Mucosa of descending colon (tissue), 3 donors: Measurements from ENCODE around the gene CENPQ. TPM values are rescaled to one million over a fixed set of nuclear protein-coding genes. Genes with fewer than 3 reads are reported as not detected.

Source experiments
- ATAC-seq: fragments of 200-7000 bp; cut with Tn5 transposase; one replicate; pipeline ENCODE4 v1.9.1; 2020; ENCODE audit warnings: mild to moderate bottlenecking, moderate library complexity
- DNase-seq, 3 donors: peaks; one replicate each; pipeline ENCODE4 v3.0.0-alpha.2; 2020
- H3K36me3 ChIP-seq: fragments of 200-600 bp; one replicate; pipeline ENCODE4 v1.8.0; 2021; ENCODE audit warnings: low read depth, mild to moderate bottlenecking
- H3K4me1 ChIP-seq: fragments of 200-600 bp; one replicate; pipeline ENCODE4 v1.8.0; 2021; ENCODE audit warnings: low read depth, mild to moderate bottlenecking
- H3K4me3 ChIP-seq: fragments of 200-600 bp; one replicate; pipeline ENCODE4 v1.8.0; 2021; ENCODE audit warnings: mild to moderate bottlenecking
- H3K9me3 ChIP-seq: fragments of 200-600 bp; one replicate; pipeline ENCODE4 v1.8.0; 2021; ENCODE audit warnings: mild to moderate bottlenecking
- intact Hi-C, 2 donors: fragments of 100-400 bp; cut with DNase I in 1 of 2; cut with micrococcal nuclease in 1 of 2; formaldehyde crosslinking; loops; one replicate each; pipeline versions ENCODE4 v1.11.0 to v1.11.1; 2022; cut with DNase I, micrococcal nuclease
- total RNA-seq, 3 donors: library from RNA; stranded (reverse); fragmentation: NEBNext Ultra II Directional in 2 of 3; extraction: Animal tissue kit (Norgen Biotek cat#: 25700) in 2 of 3; gene quantifications; one replicate each; pipeline versions ENCODE4 v1.2.1 to v1.2.4, GENCODE V29; 2021 to 2023
- TF ChIP-seq, protein P1 (sequence below): fragments of 200-600 bp; IDR thresholded peaks from one replicate; pipeline ENCODE4 v1.8.0; 2022; ENCODE audit warnings: antibody characterized with exemption, mild to moderate bottlenecking
- donor health status: DM: no; HTN: no; CAD: no; lungs with moderate emphysema.
- donor health status: DM: no; HTN: no; CAD: no.
- donor health status: DM: no; HTN: yes; CAD: no.

Gene CENPQ
- total RNA-seq, 3 donors from 2014 or later, result 2.6 to 4.3 (median 3.0) TPM

DNA sequence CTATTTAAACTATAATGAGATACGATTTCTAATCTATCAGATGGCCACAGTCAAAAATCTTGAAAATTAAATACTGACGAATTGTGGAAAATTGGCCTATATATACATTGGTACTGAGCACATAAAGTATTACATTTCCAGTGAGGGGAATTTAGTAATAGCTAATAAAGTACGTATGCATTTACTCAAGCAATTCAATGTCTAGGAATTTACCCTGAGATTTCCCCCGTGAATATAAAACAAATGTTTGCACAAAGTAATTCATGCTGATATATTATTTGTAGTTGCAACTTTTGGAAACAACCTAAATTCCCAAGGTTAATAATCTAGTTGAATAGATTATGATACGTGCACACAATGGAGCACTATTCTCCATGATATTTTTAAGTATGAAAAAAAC is 72.6 kb downstream of the CENPQ start:
- ATAC-seq (no peak), DNase-seq (no peak)
- Histone ChIP-seq H3K4me1 (no peaks in the 10 kb centered on the region), H3K4me3 (no peak overlapping the region), H3K9me3 (no peaks in the 10 kb centered on the region), H3K36me3 (no peaks in the 10 kb centered on the region)
- intact Hi-C loops, result no loop called here
- TF ChIP-seq, protein P1, sequence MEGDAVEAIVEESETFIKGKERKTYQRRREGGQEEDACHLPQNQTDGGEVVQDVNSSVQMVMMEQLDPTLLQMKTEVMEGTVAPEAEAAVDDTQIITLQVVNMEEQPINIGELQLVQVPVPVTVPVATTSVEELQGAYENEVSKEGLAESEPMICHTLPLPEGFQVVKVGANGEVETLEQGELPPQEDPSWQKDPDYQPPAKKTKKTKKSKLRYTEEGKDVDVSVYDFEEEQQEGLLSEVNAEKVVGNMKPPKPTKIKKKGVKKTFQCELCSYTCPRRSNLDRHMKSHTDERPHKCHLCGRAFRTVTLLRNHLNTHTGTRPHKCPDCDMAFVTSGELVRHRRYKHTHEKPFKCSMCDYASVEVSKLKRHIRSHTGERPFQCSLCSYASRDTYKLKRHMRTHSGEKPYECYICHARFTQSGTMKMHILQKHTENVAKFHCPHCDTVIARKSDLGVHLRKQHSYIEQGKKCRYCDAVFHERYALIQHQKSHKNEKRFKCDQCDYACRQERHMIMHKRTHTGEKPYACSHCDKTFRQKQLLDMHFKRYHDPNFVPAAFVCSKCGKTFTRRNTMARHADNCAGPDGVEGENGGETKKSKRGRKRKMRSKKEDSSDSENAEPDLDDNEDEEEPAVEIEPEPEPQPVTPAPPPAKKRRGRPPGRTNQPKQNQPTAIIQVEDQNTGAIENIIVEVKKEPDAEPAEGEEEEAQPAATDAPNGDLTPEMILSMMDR, result no peak

DNA sequence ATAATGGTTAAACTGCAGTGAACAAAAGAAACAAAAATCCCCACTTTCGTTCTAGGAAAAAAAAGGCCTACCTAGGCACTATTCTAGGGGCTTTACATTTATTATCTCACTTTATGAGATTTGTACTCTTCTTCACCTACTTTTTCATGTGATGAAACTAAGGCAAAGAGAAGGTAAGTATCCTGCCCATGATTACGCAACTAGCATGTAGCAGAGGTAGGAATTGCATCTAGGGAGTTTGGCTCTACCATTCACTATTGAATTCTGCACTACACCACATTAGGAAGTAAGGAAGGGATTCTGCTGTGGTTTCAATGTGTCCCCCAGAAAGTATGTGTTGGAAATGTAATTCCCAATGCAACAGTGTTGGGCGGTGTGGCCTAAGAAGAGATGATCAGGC is 75.9 kb downstream of the CENPQ start:
- ATAC-seq (no peak), DNase-seq (no peak)
- intact Hi-C loops, result no loop called here
- no peaks in the 10 kb centered on the region for H3K4me1 ChIP-seq
- no peaks in the 10 kb centered on the region for H3K36me3 ChIP-seq
- H3K9me3 ChIP-seq, result no peaks in the 10 kb centered on the region
- H3K4me3 ChIP-seq, result no peak overlapping the region
- TF ChIP-seq, protein P1, result no peak

GRCh38 chr6:49540614-49541013 is 77.4 kb downstream of the CENPQ start:
- ATAC-seq (no peak), DNase-seq (no peak)
- H3K4me1 ChIP-seq, result no peaks in the 10 kb centered on the region
- H3K4me3 ChIP-seq, result no peak overlapping the region
- H3K9me3 ChIP-seq, result no peaks in the 10 kb centered on the region
- no peaks in the 10 kb centered on the region for H3K36me3 ChIP-seq
- TF ChIP-seq, protein P1, result no peak
- intact Hi-C loops, result no loop called here

DNA sequence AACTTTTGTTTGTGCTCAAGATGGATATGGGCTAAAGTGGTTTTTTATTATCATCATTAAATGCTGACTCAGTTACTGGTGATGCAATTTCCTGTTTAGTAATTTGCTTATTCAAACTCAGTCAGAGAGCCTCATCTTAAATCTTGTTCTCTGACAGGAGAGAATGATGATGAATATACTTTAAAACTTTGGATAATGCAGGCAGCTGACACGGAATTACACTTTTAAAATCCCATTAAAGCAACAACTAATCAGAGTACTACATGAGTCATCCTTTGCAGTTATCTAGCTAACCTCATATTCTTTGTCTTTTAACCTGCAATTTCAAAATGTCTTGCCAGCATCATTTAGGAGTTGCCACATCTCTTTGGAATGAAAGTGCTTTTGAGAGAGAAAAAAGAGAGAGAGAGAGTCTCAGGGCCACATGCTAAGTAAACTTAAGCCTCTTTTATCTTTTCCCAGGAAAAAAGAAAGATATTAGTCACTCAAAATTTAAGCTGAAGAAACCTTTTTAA is 78.1 kb downstream of the CENPQ start:
- no peak overlapping the region for H3K4me3 ChIP-seq
- H3K4me1 ChIP-seq, result no peaks in the 10 kb centered on the region
- TF ChIP-seq, protein P1, result no peak
- DNase-seq (no peak), ATAC-seq (peak; percentile 63)
- H3K36me3 ChIP-seq, result no peaks in the 10 kb centered on the region
- H3K9me3 ChIP-seq, result no peaks in the 10 kb centered on the region
- intact Hi-C loops, result no loop called here

GRCh38 chr6:49541936-49542335 is 78.8 kb downstream of the CENPQ start:
- TF ChIP-seq, protein P1, result no peak
- H3K9me3 ChIP-seq, result no peaks in the 10 kb centered on the region
- H3K36me3 ChIP-seq, result no peaks in the 10 kb centered on the region
- intact Hi-C loops, result no loop called here
- no peak for ATAC-seq
- DNase-seq, result no peak
- no peak overlapping the region for H3K4me3 ChIP-seq
- H3K4me1 ChIP-seq, result no peaks in the 10 kb centered on the region

Other genes with a start within 250 kb of the CENPQ start
- gene MMUT, start 117 bp upstream of the CENPQ start, total RNA-seq, result 10 to 100 TPM; 27.9 to 41.5 (median 31.5) TPM
- gene GLYATL3, start 36.6 kb downstream of the CENPQ start, total RNA-seq, result not detected
- gene C6orf141, start 87.3 kb downstream of the CENPQ start, total RNA-seq, result 10 to 100 TPM in 1 of 3 donors, 1 to 10 TPM in 2; 4.1 to 10.6 (median 5.4) TPM
- not detected for gene RHAG, start 173.5 kb downstream of the CENPQ start, total RNA-seq